ENCODE results near the gene HNF1B.

Gene HNF1B

DNA sequence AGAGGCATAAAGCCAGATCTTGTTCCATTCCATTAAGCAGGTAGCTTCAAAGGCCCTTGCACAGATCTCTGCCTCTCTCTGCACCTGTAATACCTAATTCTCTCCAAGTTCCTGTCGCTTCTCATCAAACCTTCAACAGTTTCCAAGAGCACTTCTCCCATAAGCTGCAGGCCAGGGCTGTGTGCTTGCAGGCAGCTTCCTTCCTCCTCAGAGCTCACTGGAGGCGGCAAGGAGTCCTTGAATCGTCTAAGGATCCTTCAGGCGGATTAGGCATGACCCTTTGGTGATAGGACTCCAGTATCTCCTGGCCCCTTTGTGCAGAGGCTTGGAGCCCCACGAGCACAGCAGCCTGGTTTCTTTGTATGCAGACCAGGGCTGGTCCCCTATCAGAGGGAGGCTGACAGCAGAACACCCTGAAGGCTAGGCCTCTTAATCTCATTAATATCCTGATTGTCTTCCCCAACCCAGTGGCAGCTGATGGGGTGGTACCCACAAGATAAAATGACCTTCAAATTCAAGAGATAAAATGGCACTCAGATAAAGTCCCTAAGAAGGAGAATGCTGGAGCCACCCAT lies 19.8 kb downstream of the HNF1B start:
- H3K4me3 ChIP-seq (ENCODE audit: low read depth, low read length): no peak overlapping the region
- no peak for TF ChIP-seq CTCF (IDR thresholded peaks at IDR 0.05; ENCODE audit: low read depth, low read length, missing control alignments)
- no peak for DNase-seq (ENCODE audit: low read depth)
- in situ Hi-C loops (cut with HindIII; ENCODE audit: low sequenced_read_pairs): no loop called here

DNA sequence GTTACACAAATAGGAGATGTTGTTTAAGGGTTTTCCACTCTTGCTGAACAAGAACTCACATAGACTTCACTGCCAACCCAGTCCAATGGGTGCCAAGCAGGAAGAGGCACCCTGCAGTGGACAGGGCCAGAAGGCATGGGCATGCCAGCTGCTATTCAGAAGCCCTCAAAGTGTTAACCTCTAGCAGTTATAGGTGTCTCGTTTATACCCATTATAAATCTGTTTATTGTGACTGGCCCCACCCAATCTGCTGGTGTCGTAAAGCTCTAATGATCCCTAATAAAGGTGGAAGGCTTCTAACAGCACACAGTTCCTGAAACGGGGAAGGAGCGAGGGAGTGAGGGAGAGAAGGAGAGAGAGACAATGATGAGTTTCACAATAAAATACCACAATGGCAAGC lies 23.9 kb downstream of the HNF1B start:
- no peak for DNase-seq (ENCODE audit: low read depth)
- in situ Hi-C loops (cut with HindIII; ENCODE audit: low sequenced_read_pairs): no loop called here
- TF ChIP-seq CTCF (IDR thresholded peaks at IDR 0.05; ENCODE audit: low read depth, low read length, missing control alignments): no peak

GRCh38 chr17:37719866-37720265 lies 25.0 kb downstream of the HNF1B start:
- in situ Hi-C loops (cut with HindIII; ENCODE audit: low sequenced_read_pairs): no loop called here
- H3K4me3 ChIP-seq (ENCODE audit: low read depth, low read length): no peak overlapping the region
- TF ChIP-seq CTCF (IDR thresholded peaks at IDR 0.05; ENCODE audit: low read depth, low read length, missing control alignments): no peak
- DNase-seq (ENCODE audit: low read depth): no peak

More for the DNA sequence above, 23.9 kb downstream of the HNF1B start:
- no peak overlapping the region for H3K4me3 ChIP-seq (ENCODE audit: low read depth, low read length)

DNA sequence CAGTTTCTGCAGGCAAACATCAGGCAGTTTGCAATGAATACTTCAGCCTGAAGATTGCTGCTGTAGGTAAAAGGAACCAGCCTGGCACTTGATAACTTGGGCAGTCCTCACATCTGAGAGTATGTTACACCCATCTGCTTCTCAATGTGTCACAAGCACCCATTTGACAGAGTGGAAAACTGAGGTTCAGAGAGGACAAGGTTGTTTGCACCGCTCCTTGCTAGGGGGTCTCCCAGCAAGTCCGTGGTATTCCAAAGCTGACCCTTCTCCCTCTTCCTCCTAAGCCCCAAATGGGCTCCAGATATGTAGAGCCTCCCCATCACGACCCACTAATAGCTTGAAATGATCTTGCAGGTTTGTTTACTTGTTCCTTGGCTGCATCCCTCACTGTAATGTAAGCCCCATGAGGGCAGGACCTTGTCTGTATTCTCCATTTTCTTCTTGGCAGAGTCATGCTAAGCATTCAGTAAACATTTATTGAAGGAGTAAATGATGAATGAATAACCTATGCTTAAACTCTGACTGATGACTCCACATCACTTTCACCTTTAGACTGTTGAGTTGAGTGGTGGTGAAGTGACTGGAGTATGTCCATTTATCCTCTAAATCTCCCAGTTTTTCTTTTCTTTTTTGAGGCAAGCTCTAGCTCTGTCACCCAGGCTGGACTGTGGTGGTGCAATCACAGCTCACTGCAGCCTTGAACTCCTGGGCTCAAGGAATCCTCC lies 26.4 kb downstream of the HNF1B start:
- in situ Hi-C loops (cut with HindIII; ENCODE audit: low sequenced_read_pairs): no loop called here
- DNase-seq (ENCODE audit: low read depth): no peak
- TF ChIP-seq CTCF (IDR thresholded peaks at IDR 0.05; ENCODE audit: low read depth, low read length, missing control alignments): no peak
- H3K4me3 ChIP-seq (ENCODE audit: low read depth, low read length): no peak overlapping the region

DNA sequence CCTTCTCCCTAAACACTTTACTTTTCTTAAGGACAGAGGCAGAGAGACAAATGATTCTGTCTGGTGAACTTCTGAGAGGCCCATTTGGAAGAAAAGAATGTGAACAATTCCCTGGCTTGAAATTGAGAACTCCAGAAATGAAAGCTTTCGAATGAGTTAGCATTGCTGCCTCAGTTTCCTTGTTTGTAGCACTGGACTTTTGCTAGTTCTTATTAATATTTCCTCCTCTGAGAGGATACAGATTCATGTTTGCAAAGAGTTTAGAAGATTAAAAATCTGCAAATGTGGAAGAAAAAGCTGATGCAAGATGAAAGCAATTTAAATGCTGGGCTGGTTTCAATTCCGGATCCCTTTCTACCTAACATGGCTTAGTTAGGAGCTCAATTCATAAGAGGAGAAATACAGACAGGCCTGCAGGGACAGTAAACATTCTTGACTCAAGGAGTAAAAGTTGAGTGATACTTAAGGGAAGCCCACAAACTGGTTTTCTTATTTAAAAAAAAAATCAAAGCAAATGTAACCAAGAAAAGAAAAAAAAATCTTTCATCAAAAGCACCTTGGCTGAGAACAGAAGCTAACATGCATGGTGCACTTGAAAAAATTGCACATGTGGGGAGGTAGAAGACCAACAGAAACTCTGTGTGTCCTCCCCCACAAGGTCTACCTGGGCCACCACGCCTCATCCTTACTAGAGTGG lies 27.1 kb downstream of the HNF1B start:
- TF ChIP-seq CTCF (IDR thresholded peaks at IDR 0.05; ENCODE audit: low read depth, low read length, missing control alignments): no peak
- DNase-seq (ENCODE audit: low read depth): no peak
- H3K4me3 ChIP-seq (ENCODE audit: low read depth, low read length): no peak overlapping the region
- in situ Hi-C loops (cut with HindIII; ENCODE audit: low sequenced_read_pairs): no loop called here

DNA sequence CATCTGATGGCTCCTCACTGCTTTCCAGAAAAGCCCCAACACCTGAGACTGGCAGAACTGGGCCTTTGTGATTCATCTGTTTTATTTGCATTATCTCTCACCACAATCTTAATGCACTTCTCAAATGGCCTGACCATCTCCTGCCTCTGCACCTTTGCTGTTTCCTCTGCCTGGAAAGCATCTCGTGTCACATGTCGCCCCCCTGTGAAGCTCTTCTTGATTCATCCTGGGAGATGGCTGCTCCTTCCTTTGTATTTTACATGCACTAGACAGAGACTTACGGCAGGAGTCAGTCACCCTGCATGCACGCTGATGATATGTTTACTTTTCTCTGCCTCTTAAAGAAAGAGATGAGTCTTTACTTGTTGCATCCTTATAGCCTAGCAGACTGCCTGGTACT lies 30.0 kb downstream of the HNF1B start:
- no peak for DNase-seq (ENCODE audit: low read depth)
- no peak for TF ChIP-seq CTCF (IDR thresholded peaks at IDR 0.05; ENCODE audit: low read depth, low read length, missing control alignments)
- in situ Hi-C loops (cut with HindIII; ENCODE audit: low sequenced_read_pairs): no loop called here
- H3K4me3 ChIP-seq (ENCODE audit: low read depth, low read length): no peak overlapping the region
